ENCODE results near the gene CIAO1.
"Not testable (repeated sequence)": the region's sequence is repeated elsewhere in the genome, so short reads cannot be mapped to it uniquely, and the experiment has no call there.

CIAO1 gene

DNA sequence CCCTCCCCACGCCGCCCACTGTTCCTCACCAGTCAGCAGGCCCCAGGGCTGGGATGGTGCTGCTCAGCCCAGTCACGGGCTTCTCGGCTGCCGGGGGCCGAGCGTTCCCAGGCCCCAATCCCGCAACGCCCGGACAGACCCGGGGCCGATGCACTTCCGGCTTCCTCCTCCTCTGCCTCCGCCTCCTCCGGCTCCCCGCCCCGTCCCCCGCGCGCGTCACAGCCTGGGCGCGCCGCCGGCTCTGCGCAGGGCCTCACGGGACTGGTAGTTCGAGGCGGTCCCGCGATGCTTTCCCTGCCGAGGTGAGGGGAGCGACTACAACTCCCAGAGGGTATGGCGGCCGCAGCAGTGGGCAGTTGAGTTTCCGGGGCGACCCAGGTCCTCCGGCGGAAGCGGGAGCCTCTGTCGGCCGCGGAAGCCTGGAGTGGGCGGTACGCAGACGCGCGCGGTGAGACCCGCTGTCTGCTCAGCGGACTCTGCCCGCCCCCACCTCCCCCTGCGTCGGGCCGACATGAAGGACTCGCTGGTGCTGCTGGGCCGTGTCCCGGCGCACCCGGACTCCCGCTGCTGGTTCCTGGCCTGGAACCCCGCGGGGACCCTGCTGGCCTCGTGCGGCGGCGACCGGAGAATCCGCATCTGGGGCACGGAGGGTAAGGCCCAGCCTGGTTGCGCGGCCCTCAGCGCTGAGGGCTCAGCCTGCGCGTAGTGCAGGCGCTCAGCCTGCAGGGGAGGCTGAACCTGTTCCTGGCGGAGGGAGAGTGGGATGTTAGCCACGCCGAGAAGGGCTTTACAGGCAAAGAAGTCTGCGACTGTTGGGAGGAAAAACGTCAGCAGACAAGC, at the start of gene CIAO1, which contains the start of gene TMEM127:
Gene CIAO1, plus strand, starts transcription at position 386 of the 840 bp plus-strand sequence. Its CDS starts 126 bp downstream, at position 512.
Gene TMEM127, minus strand, starts transcription at position 158 of the 840 bp plus-strand sequence. CDS start 616 bp downstream, outside the sequence.
- peak; percentile 98 for DNase-seq

DNA sequence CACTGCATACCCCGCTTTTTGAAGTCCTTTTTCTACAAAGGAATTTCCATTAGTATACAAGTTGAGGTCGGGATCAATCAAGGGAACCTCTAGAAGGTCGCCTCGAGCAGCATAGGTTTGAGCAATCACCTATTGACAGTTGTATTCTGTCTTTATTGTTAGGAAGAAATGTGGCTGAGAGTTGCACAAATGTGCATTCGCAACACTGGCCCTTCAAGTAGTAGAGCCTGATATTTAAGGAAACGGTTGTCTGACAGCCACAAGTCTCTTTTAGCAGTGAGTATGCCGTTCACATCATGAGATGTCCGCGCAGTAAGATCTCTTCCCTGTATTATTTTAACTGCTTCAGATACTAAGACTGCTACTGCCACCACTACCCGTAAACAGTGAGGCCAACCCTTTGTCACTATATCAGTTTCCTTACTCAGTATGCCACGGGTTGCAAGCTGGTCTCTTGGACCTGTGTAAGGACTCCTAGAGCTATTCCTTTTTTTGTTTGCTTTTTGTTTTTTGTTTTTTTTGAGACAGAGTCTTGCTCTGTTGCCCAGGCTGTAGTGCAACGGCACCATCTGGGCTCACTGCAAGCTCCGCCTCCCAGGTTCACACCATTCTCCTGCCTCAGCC, 47.4 kb upstream of the CIAO1 start:
- DNase-seq, result no peak

DNA sequence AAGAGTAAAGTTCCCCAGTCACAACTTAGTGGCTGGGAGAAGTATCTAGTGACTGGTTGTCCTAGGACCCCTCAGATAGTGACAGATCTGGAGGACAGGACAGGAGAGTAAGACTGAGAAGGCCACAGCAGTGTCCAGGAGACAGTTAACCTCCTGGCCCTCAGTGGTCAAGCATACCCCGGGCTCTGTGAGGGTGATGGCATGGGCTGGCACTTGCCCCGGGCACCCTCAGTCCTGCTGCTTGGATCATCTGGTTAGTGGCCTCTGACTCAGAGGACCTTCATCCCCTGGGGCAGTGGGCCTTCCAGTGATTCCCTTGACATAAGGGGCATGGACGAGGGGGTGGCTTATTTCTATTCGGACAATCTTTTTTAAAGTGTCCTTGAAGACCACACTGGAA, 46.1 kb upstream of the CIAO1 start:
- DNase-seq, result not testable (repeated sequence)

DNA sequence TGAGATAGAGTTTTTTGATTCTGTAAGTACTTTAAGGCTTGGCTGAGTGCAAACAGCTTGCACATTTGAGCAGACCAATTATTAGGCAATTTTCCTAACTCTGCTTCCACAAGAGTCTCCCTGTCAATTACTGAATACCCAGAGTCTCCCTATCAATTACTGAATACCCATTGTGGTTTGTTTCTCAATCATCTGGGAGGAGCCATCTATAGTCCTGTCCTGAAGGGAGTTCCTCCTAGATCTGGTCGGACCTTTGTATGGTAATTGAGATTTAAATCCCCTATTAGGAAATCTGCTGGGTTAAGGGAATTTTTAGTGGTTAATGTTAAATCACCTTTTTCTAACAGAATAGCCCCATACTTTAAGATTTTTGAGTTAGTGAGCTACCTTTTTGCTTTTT, 44.9 kb upstream of the CIAO1 start:
- not testable (repeated sequence) for DNase-seq

DNA sequence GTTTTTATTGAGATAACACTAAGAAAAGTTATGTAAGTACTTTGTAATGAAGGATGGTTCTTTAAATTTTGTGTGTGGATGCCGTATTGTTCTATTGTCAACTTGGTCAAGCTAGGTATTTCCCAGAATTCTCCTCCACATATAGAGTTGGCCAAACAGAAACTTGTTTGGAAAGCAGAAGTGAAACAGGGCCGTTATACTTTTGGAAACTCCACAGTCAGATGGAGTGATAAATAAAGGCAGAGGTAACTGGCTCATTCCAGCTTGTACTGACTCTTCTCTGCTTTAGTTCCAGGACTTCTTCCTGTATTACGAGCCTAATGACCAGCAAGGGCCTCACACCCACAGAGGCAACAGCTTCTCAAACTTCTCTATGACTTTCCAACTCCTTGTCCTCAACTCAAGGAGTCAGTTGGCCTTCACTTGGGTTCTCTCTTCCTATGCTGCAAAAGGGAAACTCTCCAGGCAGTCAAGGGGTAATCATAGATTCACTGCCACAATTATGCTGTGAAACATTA, 41.0 kb upstream of the CIAO1 start:
- peak; percentile 51 for DNase-seq

DNA sequence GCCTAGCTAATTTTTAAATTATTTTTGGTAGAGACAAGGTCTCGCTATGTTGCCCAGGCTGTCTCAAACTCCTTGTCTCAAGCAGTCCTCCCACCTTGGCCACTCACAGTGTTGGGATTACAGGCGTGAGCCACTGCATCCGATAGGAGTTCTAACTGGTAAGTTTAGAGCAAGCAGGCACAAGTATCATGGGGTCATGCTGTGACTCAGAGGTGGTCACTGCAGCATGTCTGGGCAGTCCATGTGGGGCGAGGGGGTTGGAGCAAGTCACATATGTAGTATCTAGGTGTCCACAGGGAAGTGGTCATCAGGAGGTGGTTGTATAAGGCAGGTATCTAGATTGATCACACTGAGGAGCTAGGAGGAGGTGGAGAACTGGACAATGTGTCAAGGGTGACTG, 34.7 kb upstream of the CIAO1 start:
- DNase-seq, result no peak

DNA sequence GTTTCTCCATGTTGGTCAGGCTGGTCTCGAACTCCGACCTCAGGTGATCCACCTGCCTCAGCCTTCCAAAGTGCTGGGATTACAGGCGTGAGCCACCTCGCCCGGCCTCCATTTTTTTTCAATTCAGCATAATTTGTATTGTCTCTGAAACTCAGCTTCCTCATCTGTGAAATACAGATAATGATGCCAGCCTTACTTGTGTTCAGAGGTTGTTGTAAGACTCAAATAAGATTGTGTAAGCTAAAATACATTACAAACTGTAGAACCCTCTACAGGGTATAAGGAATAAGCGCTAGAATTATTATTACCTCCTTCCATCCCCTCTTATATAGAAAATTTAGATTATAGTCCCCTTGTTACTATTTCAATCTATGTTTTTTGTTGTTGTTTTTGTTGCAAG, 32.6 kb upstream of the CIAO1 start:
- no peak for DNase-seq

DNA sequence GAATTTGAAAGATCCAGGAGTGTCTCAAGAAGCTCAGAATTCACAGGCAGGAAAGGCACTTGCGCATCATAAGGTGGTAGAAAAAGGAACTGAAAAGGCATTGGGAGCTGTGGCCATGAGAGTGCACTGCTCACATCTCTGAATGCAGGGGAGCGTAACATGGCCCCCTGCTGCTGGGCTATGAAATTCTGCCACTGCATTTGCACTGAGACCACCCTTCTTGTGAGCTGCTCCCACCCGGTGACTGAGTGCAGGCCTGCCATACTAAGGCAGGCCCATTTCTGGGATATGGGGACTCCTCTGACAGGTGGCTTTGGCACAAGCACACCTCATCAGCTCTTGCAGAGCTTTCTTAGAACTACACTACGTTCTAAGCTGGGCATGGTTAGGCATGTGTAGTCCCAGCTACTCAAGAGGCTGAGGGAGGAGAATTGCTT, 32.1 kb upstream of the CIAO1 start:
- DNase-seq, result no peak

DNA sequence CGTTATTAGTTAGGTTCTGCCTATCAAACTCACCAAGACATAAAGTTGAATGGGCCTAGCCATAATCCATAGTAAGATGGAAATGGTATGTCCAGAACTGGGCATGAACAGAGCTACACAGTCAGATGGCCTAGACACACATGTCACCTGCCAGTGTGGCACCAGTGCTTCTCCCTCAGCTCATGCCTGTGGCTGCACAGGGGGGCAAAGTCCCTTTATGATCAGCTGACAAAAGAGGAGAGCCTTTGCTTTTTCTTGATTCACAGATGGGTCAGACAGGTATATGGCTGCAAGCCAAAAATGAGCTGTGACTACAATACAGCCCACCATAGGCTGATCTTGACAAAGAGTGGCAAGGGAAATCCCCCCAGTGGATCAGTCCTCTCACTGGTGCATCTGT, 29.1 kb upstream of the CIAO1 start:
- no peak for DNase-seq

DNA sequence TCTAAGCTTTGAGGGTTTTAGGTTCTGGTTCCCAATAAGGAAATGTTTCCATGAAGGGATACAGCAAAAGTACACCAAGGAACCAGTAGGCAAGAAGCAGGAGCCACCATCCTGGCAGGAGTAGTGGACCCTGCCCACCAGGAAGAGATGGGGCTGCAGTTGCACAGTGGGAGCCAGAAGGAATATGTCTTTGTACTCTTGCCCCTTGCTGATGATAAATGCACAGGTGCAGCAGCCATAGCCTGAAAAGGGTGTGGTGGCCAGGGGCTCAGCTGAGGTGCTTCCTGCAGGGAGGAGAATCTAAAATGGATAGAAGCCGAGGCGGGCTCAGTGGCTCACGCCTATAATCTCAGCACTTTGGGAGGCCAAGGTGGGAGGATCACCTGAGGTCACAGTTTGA, 27.8 kb upstream of the CIAO1 start:
- DNase-seq, result no peak

DNA sequence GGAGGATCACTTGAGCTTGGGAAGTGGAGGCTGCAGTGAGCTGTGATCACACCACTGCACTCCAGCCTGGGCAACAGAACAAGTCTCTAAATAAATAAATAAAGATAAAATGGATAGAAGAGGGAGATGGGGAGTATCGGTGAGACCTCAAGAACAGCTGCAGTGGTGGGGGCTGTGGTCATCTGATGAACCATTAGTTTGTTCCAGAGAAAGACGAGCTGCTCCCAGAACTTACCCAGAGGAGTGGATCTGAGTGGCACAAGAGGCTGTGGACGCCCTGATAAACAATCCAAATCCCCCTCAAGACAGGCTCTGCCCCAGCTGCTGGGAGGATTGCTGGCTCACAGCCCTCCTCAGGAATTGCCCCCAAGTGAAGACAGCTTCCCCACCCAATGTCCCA, 26.9 kb upstream of the CIAO1 start:
- no peak for DNase-seq

DNA sequence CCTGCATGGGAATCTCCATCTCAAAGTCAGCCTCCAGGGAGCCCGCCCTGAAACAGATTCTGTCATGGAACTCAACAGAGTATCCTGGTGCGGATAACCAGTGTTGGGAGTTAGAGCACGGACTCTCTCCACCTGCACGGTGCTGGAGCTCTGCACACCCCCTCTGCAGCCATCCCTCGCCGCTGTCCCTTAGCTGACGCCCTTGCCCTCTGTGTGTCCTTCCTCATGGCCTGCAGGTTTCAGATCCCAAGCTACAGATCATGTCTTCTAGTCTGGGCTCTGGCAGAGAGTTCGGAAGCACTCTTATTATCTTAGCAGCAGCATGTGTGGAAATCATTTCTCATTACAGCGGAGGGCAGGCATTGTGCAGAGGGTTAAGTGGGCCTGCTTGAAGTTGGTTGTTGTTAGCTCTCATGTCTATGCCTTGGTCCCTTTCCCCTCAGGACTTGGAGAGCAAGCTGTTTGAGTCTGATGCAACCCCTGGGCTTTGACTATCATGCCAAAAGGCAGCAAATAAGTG, 26.2 kb upstream of the CIAO1 start:
- no peak for DNase-seq

DNA sequence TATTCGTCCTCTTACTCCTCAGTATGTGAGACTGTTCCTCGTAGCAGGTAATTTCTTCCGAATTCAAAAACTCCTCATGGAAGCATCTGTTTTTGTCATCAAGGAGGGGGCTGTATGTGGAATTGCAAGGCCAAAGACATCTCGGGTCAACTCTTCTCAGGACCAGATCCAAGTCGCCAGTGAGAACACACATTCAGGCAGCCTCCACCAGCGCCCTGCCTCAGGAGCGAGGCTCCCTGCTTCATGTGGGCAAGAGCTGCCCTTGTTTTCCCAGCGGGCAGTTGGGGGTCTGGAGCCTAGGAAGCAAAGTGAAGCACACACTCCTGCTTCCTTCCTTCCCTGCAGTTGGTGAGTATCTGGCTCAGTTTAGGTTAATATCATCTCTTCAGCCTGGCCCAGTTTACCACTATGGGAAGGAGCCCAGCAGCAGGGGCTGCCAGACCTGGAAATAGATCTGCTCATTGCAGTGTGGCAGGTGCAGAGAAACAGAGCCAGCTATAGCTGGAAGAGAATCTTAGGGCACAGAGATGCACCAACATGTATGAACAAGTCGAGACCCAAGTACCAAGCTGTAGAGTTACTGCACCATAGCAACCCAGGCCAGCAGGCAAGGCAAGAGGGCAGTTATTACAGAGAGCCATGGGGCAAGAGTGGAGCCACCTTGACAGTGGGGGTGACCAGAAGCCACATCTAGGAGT, 25.5 kb upstream of the CIAO1 start:
- no peak for DNase-seq

DNA sequence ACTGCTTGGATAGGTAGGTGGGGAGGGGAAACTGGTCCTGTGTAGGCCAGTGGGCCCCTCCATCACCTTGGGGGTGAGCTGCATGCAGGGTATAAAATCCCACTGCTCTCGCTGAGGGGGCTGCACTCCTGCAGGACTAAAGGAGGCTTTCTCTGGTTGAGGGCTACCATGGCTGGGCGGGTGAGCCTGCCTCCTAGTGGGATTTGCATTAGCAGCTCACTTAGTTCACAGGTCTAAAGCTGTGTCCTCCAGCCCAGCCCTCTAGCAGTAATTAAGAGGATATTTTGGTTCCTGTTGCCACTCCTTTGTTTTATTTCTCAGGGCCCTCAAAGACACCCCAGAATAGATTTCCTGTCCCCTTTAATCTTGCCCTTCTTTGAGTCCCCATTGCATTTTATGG, 24.8 kb upstream of the CIAO1 start:
- no peak for DNase-seq

DNA sequence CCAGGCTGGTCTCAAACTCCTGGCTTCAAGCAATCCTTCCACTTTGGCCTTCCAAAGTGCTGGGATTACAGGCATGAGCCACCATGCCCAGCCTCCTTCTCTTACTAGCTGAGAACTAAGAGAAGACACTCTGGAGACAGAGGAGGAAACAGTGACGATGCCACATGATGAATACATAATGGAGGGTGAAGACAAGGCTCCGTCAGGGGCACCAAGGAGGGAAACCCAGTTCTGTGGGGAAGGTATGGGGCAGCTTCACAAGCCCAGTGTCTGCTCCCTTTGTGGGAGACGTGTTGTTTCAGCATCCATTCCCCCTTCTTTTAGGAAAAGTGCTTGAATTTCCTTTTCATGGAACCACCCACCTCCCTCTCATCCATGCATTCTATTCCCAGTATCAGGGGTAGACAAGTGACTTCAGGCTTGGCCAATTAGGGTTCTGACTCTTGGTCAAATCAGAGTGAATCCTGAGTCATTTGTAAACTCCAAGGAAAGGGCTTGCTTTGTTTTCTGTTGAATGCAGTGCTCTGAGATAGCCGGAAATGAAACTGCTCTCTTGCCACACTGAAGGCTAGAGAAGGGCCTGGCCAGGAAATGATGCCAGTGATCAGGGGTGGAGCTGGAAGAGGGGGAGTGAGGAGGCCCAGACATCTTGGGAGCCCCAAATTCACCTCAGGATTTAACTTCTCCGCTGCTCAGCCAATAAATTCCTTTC, 24.0 kb upstream of the CIAO1 start:
- peak; percentile 77 for DNase-seq

DNA sequence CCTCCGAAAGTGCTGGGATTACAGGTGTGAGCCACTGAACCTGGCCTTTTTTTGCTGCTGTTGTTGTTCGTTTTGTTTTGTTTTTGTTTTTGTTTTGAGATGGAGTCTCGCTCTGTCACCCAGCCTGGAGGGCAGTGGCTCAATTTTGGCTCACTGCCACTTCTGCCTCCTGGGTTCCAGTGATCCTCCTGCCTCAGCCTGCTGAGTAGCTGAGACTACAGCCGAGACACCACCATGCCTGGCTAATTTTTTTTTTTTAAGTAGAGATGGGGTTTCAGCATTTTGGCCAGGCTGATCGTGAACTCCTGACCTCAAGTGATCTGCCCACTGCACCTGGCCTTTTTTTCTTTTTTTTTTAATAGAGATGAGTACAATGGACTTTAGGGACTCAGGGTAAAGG, 22.2 kb upstream of the CIAO1 start:
- DNase-seq, result no peak

DNA sequence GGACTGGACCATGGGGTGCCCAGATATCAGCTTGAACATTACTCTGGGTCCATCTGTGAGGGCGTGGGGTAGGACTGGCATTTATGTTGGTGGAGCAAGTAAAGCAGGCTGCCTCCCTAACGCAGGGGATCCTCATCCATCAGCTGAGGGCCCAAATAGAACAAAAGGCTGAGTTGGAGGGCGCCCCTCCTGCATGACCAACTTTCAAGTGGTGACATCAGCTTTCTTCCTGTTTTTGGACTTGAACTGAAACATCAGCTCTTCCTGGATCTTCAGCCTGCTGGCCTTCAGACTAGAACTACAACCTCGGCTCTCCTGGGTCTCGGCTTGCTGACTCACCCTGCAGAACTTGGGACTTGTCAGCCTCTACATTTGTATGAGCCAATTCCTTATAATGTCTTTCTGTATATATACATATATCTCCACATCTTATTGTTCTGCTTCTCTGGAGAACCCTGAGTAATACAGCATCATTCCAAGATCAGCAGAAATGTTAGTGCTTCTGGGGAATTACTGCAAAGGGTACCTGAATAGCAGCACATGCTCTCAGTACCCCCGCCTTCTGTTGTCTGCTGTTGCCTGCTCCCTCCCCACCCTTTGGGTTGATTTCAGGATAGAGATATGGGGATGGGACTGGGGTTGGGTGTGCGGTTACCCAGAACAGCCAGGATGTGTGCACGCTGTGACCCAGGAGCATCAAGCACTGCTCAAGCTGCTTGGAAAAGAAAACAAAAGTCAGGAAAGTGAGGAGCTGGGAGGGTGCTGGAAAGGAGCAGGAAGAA, 20.2 kb upstream of the CIAO1 start:
- peak; percentile 36 for DNase-seq

DNA sequence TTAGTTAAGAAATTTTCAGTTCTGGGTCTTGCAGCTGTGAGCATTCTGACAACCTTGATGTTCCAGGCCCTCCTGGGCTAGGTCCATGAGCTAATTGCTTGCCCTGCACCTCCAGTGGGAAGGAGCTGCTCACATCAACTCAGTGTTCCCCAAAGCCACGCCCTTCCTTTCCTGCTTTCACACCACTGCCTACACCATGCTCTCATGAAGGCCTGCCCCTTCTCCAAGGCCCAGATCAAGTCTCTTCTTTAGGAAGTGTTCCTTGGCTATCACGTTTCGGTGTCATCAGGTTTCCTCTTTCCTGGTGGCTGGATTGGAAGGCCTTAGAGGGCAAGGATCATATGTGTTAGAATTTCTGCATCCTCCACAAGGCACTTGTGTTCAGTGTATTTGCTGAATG, 19.0 kb upstream of the CIAO1 start:
- peak; percentile 13 for DNase-seq

DNA sequence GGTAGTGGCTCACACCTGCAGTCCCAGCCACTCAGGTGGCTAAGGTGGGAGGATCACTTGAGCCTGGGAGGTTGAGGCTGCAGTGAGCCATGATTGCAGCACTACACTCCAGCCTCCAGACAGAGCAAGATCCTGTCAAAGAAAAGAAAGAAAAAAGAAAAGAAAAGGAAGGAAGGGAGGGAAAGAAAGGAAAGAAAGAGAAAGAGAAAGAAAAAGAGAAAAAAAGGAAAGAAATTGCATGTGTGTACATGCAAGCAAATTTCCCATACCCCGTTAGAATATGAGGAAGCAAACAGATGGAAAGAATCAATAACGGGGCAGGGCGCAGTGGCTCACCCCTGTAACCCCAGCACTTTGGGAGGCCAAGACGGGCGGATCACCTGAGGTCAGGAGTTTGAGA, 18.1 kb upstream of the CIAO1 start:
- no peak for DNase-seq

DNA sequence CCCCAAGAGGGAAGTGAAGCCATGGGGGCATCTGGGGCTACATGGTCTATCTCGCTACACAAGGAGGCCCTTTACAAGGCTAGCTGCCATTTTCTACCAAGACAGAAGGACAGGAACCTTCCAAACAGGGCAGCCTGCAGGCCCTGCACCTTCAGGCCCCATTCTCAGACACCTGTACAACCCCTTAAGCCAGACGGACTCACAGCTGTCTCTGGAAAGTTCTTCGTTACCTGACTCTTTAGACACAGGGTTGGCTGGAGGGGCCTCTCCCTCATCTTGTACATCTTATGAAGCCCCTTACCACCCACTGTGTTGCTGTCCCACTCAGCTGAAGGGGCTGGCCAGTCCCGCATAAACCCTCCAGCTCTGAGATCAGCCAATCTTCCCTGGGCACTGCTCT, 17.4 kb upstream of the CIAO1 start:
- DNase-seq, result no peak

DNA sequence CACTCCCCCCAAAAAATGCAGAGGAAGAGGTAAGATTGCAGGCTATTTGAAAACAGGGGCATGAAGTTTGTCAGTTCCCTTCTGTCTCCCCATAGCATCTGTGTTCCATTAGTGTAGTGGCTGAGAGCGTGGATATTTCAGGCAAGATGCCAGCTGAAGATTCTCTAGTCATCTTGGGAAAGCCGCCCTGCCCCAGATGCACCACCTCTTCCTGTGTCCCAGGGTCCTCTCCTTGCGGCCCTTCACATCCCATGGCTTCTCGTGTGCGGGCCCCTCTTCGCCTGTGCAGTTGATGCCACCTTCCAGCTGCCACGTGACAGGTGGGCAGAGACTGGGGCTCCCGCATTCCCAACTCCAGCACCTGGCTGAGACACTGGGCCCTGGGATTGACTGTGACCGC, 16.4 kb upstream of the CIAO1 start:
- DNase-seq, result no peak

DNA sequence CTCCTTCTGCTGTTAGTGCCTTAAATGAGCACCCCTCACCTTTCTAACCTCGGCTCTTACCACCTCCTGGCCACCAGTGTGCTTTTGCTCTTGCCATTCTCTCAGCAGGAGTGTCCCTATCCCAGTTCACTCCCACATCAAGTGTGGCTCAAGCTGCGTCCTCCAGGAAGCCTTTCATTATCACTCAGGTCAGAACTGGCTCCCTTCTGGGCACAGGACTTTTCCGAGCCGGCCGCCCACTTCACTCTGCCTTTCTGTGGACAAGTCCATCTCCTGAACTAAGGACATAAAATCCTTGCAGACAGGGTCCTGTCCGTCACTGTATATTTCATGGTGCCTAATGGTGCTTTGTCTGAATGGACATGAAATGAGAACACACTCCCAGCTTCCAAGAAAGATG, 15.8 kb upstream of the CIAO1 start:
- DNase-seq, result no peak
